ENCODE data around the gene FAM193B. TPM values are rescaled to one million over a fixed set of nuclear protein-coding genes. Genes with fewer than 3 reads are reported as not detected.

The FAM193B gene
- total and polyA plus RNA-seq, 2 of the 13 experiments (the other 11 are each of a cell fraction or from before 2014, with no cell fraction given) = 21.2 to 40.9 TPM

- TF ChIP-seq ZBTB2 (CRISPR knock-in tag; IDR thresholded peaks at IDR 0.05; ENCODE audit: low read depth) = peak; percentile 94
- TF ChIP-seq ZNF263 (CRISPR knock-in tag; IDR thresholded peaks at IDR 0.05) = no peak; the same call in 1 of the 2 replicates
- TF ChIP-seq EZH2 (conservative IDR thresholded peaks at IDR 0.05; ENCODE audit: low read depth, low read length) = no peak
- peak; percentile 83 for TF ChIP-seq SIX1 (CRISPR knock-in tag; IDR thresholded peaks at IDR 0.05; ENCODE audit: borderline replicate concordance)
- TF ChIP-seq CSRNP1 (CRISPR knock-in tag; IDR thresholded peaks at IDR 0.05) = no peak
- no peak for TF ChIP-seq KAT2B (IDR thresholded peaks at IDR 0.05; ENCODE audit: borderline replicate concordance, low read depth, low read length)
- peak; percentile 84; the same call in 1 of the 2 replicates for TF ChIP-seq ZNF563 (CRISPR knock-in tag; IDR thresholded peaks at IDR 0.05)
- TF ChIP-seq ZNF724P (CRISPR knock-in tag; IDR thresholded peaks at IDR 0.05; ENCODE audit: borderline replicate concordance) = 0 out of 2 replicates have a peak, but pooled peaks have one; percentile 14
- TF ChIP-seq KDM4B (CRISPR knock-in tag; IDR thresholded peaks at IDR 0.05) = peak; percentile 68
- peak; percentile 95 for TF ChIP-seq ZNF275 (CRISPR knock-in tag; IDR thresholded peaks at IDR 0.05; ENCODE audit: borderline replicate concordance)
- peak; percentile 95 for TF ChIP-seq ZNF543 (CRISPR knock-in tag; IDR thresholded peaks at IDR 0.05)
- no peak for TF ChIP-seq SKI (IDR thresholded peaks at IDR 0.05; ENCODE audit: partially characterized antibody)
- TF ChIP-seq ZNF432 (CRISPR knock-in tag; IDR thresholded peaks at IDR 0.05; ENCODE audit: borderline replicate concordance) = no peak
- no peak for TF ChIP-seq MBNL3 (CRISPR knock-in tag; conservative IDR thresholded peaks at IDR 0.05)
- no peak for TF ChIP-seq NFE2L2 (IDR thresholded peaks at IDR 0.05; ENCODE audit: low read length)
- TF ChIP-seq TAF1 (CRISPR knock-in tag; IDR thresholded peaks at IDR 0.05) = peak; percentile 97
- no peak for TF ChIP-seq SCMH1 (CRISPR knock-in tag; IDR thresholded peaks at IDR 0.05; ENCODE audit: borderline replicate concordance)
- TF ChIP-seq ZFP36 (IDR thresholded peaks at IDR 0.05; ENCODE audit: borderline replicate concordance, low read depth, low read length, partially characterized antibody) = no peak
- TF ChIP-seq ZZZ3 (CRISPR knock-in tag; IDR thresholded peaks at IDR 0.05; ENCODE audit: borderline replicate concordance) = peak; percentile 69; the same call in 1 of the 2 replicates
- TF ChIP-seq ZBTB21 (CRISPR knock-in tag; IDR thresholded peaks at IDR 0.05) = no peak
- peak; percentile 58; the same call in 1 of the 2 replicates for TF ChIP-seq POGZ (CRISPR knock-in tag; IDR thresholded peaks at IDR 0.05)
- TF ChIP-seq FOXO1 (CRISPR knock-in tag; IDR thresholded peaks at IDR 0.05) = no peak; the same call in 1 of the 2 replicates
- peak; percentile 91 for TF ChIP-seq TGIF2 (CRISPR knock-in tag; IDR thresholded peaks at IDR 0.05)
- no peak for TF ChIP-seq JDP2 (CRISPR knock-in tag; IDR thresholded peaks at IDR 0.05; ENCODE audit: borderline replicate concordance)
- TF ChIP-seq AGO1 (IDR thresholded peaks at IDR 0.05; ENCODE audit: low read depth, low read length, poor library complexity, severe bottlenecking) = peak; percentile 86
- TF ChIP-seq KLF12 (CRISPR knock-in tag; IDR thresholded peaks at IDR 0.05; ENCODE audit: borderline replicate concordance) = peak; percentile 71; the same call in 1 of the 2 replicates
- peak; percentile 63 for TF ChIP-seq ISL2 (CRISPR knock-in tag; IDR thresholded peaks at IDR 0.05)
Observed at GRCh38 chr5:177516601-177517568, 37.5 kb downstream of the FAM193B start, which contains the start of gene DDX41 (continued).
